ENCODE data around the gene POU2F2. TPM values are rescaled to one million over a fixed set of nuclear protein-coding genes. Genes with fewer than 3 reads are reported as not detected.

POU2F2 gene
- total RNA-seq, 1 donor from 2014 or later: 1.2 TPM

DNA sequence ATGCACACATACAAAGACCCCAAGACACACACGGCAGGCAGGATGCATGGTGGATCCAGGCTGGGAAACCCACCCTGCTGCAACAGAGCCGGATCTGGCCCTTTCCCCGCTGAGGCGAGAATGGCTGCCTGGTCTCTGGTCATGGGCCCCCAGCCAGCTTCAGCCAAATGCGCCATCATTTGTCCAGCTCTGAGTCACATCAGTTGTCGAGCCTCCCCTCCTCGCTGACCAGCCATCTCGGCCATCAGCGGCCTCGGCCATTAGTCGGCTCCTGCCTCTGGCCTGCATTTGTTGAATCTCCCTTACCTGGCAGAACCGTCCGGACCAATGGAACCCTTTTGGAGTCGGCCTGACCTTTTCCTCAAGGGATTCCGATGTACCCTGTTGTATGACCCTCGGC, 38.5 kb upstream of the POU2F2 start:
- Histone ChIP-seq H3K27me3 (ENCODE audit: low read depth) (peaks cover 64% of the 10 kb centered on the region), H3K9me3 (replicated peaks) (no peaks in the 10 kb centered on the region), H3K4me3 (no peak overlapping the region), H3K27ac (replicated peaks) (no peak overlapping the region), H3K36me3 (no peaks in the 10 kb centered on the region), H3K4me1 (peaks cover 3% of the 10 kb centered on the region)
- intact Hi-C loops (cut with micrococcal nuclease): no loop called here
- no peak for DNase-seq
- TF ChIP-seq, protein P1, sequence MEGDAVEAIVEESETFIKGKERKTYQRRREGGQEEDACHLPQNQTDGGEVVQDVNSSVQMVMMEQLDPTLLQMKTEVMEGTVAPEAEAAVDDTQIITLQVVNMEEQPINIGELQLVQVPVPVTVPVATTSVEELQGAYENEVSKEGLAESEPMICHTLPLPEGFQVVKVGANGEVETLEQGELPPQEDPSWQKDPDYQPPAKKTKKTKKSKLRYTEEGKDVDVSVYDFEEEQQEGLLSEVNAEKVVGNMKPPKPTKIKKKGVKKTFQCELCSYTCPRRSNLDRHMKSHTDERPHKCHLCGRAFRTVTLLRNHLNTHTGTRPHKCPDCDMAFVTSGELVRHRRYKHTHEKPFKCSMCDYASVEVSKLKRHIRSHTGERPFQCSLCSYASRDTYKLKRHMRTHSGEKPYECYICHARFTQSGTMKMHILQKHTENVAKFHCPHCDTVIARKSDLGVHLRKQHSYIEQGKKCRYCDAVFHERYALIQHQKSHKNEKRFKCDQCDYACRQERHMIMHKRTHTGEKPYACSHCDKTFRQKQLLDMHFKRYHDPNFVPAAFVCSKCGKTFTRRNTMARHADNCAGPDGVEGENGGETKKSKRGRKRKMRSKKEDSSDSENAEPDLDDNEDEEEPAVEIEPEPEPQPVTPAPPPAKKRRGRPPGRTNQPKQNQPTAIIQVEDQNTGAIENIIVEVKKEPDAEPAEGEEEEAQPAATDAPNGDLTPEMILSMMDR (IDR thresholded peaks at IDR 0.05; ENCODE audit: borderline replicate concordance): no peak

DNA sequence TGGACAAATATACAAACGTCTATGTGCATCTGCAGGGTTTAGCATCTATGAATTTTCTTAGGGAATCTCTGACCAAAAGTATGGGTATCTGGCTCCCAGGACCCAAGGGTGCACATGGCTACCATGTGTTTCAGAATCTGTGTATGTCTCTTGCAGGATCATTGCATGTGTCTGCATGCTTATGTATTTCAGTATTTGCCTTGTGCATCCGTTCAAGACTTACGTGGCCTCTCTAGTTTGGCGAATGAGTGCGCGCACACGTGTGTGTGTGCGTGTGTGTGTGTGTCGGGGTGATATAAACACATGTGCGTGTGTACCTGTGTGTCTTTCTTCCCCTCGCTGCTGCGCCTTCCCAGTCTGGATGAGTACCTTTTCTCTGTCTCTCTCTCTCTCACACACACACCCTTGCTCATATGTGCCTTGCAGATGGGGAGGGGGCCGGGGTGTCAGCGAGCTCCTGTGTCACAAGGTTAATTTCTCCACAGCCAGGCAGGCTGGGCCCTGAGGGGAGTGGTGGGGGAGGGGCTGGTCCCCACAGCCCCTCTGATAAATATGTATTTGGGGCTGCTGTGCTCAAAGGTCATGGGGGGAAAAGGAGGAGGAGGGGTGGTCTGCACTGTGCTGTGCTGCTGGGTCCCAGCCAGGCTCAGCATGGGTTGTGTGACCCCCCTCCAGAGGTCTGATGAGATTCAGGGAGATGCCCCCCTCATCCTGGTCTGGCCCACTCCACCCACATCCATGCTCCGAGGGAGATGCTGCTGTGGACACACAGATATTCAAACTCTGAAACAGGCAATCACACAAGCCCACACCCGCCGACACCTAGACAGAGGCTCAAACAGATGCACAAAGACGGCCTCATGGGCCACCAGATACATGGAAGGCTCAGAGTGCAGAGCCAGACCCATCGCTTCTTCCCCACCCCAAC, 37.5 kb upstream of the POU2F2 start:
- no peaks in the 10 kb centered on the region for H3K9me3 ChIP-seq (replicated peaks)
- H3K27me3 ChIP-seq (ENCODE audit: low read depth): peaks cover 54% of the 10 kb centered on the region
- TF ChIP-seq, protein P1 (IDR thresholded peaks at IDR 0.05; ENCODE audit: borderline replicate concordance): no peak
- no peak for DNase-seq
- H3K4me3 ChIP-seq: no peak overlapping the region
- no peak overlapping the region for H3K27ac ChIP-seq (replicated peaks)
- intact Hi-C loops (cut with micrococcal nuclease): no loop called here
- H3K4me1 ChIP-seq: no peaks in the 10 kb centered on the region
- no peaks in the 10 kb centered on the region for H3K36me3 ChIP-seq

GRCh38 chr19:42168206-42168605, 36.0 kb upstream of the POU2F2 start:
- TF ChIP-seq, protein P1 (IDR thresholded peaks at IDR 0.05; ENCODE audit: borderline replicate concordance): no peak
- no peak for DNase-seq
- Histone ChIP-seq H3K4me1 (no peaks in the 10 kb centered on the region), H3K4me3 (no peak overlapping the region), H3K9me3 (replicated peaks) (no peaks in the 10 kb centered on the region), H3K36me3 (no peaks in the 10 kb centered on the region), H3K27ac (replicated peaks) (no peak overlapping the region), H3K27me3 (ENCODE audit: low read depth) (peaks cover 49% of the 10 kb centered on the region)
- intact Hi-C loops (cut with micrococcal nuclease): no loop called here

GRCh38 chr19:42166316-42166715, 34.1 kb upstream of the POU2F2 start:
- Histone ChIP-seq H3K4me1 (no peaks in the 10 kb centered on the region), H3K9me3 (replicated peaks) (no peaks in the 10 kb centered on the region), H3K27ac (replicated peaks) (no peak overlapping the region), H3K4me3 (no peak overlapping the region), H3K36me3 (no peaks in the 10 kb centered on the region), H3K27me3 (ENCODE audit: low read depth) (peaks cover 51% of the 10 kb centered on the region)
- TF ChIP-seq, protein P1 (IDR thresholded peaks at IDR 0.05; ENCODE audit: borderline replicate concordance): no peak
- DNase-seq: no peak
- intact Hi-C loops (cut with micrococcal nuclease): no loop called here

GRCh38 chr19:42165146-42165545, 32.9 kb upstream of the POU2F2 start:
- intact Hi-C loops (cut with micrococcal nuclease): no loop called here
- no peak overlapping the region for H3K4me3 ChIP-seq
- H3K27me3 ChIP-seq (ENCODE audit: low read depth): peaks cover 53% of the 10 kb centered on the region
- H3K27ac ChIP-seq (replicated peaks): no peak overlapping the region
- no peaks in the 10 kb centered on the region for H3K4me1 ChIP-seq
- TF ChIP-seq, protein P1 (IDR thresholded peaks at IDR 0.05; ENCODE audit: borderline replicate concordance): no peak
- no peaks in the 10 kb centered on the region for H3K9me3 ChIP-seq (replicated peaks)
- no peak for DNase-seq
- H3K36me3 ChIP-seq: no peaks in the 10 kb centered on the region

All from left ventricle myocardium inferior (tissue), 1 donor.